Mononuclear cell (primary cell): ENCODE measurements around the gene UMODL1. TPM values are rescaled to one million over a fixed set of nuclear protein-coding genes. Genes with fewer than 3 reads are reported as not detected.

ENCODE experiments used
- H3K27me3 ChIP-seq: 2 replicates; pipeline ENCODE4 v1.6.0; 2011; ENCODE audit warnings: low read length, control low read depth; ENCODE audit not compliant: insufficient read depth
- H3K4me1 ChIP-seq: 2 replicates; pipeline ENCODE4 v1.5.1; 2011; ENCODE audit warnings: mild to moderate bottlenecking, low read length, control low read depth; ENCODE audit not compliant: insufficient read depth
- H3K4me3 ChIP-seq: 2 replicates; pipeline ENCODE4 v1.5.1; 2011; ENCODE audit warnings: mild to moderate bottlenecking, low read length, moderate library complexity
- H3K9me3 ChIP-seq: 2 replicates; pipeline ENCODE4 v1.5.1; 2011; ENCODE audit warnings: low read depth, mild to moderate bottlenecking, control low read depth, low read length
- total RNA-seq: library from RNA; depleted of rRNA; stranded (reverse); fragments of >200 nt; gene quantifications from one replicate; pipeline ENCODE4 v1.2.3, GENCODE V29; 2012

Gene UMODL1
- total RNA-seq, 1 donor: under 0.01 TPM

GRCh38 chr21:42036313-42036712, 34.8 kb upstream of the UMODL1 start:
- Histone ChIP-seq H3K9me3 (no peaks in the 10 kb centered on the region), H3K27me3 (no peaks in the 10 kb centered on the region), H3K4me3 (no peak overlapping the region), H3K4me1 (no peaks in the 10 kb centered on the region)

GRCh38 chr21:42037516-42037915, 33.6 kb upstream of the UMODL1 start:
- Histone ChIP-seq H3K27me3 (no peaks in the 10 kb centered on the region), H3K9me3 (no peaks in the 10 kb centered on the region), H3K4me3 (no peak overlapping the region), H3K4me1 (no peaks in the 10 kb centered on the region)

GRCh38 chr21:42037943-42038342, 33.2 kb upstream of the UMODL1 start:
- no peak overlapping the region for H3K4me3 ChIP-seq
- no peaks in the 10 kb centered on the region for H3K27me3 ChIP-seq
- H3K4me1 ChIP-seq: no peaks in the 10 kb centered on the region
- no peaks in the 10 kb centered on the region for H3K9me3 ChIP-seq

GRCh38 chr21:42038393-42038792, 32.7 kb upstream of the UMODL1 start:
- H3K27me3 ChIP-seq: no peaks in the 10 kb centered on the region
- no peaks in the 10 kb centered on the region for H3K9me3 ChIP-seq
- no peak overlapping the region for H3K4me3 ChIP-seq
- no peaks in the 10 kb centered on the region for H3K4me1 ChIP-seq

- Histone ChIP-seq H3K4me1 (no peaks in the 10 kb centered on the region), H3K4me3 (no peak overlapping the region), H3K9me3 (no peaks in the 10 kb centered on the region), H3K27me3 (no peaks in the 10 kb centered on the region)
Measured at GRCh38 chr21:42038826-42039425, 32.2 kb upstream of the UMODL1 start.

- Histone ChIP-seq H3K9me3 (no peaks in the 10 kb centered on the region), H3K4me1 (no peaks in the 10 kb centered on the region), H3K4me3 (no peak overlapping the region), H3K27me3 (no peaks in the 10 kb centered on the region)
Measured at GRCh38 chr21:42039470-42039901, 31.6 kb upstream of the UMODL1 start.

GRCh38 chr21:42039911-42040351, 31.2 kb upstream of the UMODL1 start:
- no peaks in the 10 kb centered on the region for H3K4me1 ChIP-seq
- no peaks in the 10 kb centered on the region for H3K9me3 ChIP-seq
- no peaks in the 10 kb centered on the region for H3K27me3 ChIP-seq
- H3K4me3 ChIP-seq: no peak overlapping the region

- Histone ChIP-seq H3K9me3 (no peaks in the 10 kb centered on the region), H3K27me3 (no peaks in the 10 kb centered on the region), H3K4me3 (no peak overlapping the region), H3K4me1 (no peaks in the 10 kb centered on the region)
Measured at GRCh38 chr21:42040411-42041180, 30.5 kb upstream of the UMODL1 start.

GRCh38 chr21:42041246-42041645, 29.9 kb upstream of the UMODL1 start:
- Histone ChIP-seq H3K4me3 (no peak overlapping the region), H3K4me1 (no peaks in the 10 kb centered on the region), H3K9me3 (no peaks in the 10 kb centered on the region), H3K27me3 (no peaks in the 10 kb centered on the region)

GRCh38 chr21:42041711-42042110, 29.4 kb upstream of the UMODL1 start:
- Histone ChIP-seq H3K27me3 (no peaks in the 10 kb centered on the region), H3K4me1 (no peaks in the 10 kb centered on the region), H3K4me3 (no peak overlapping the region), H3K9me3 (no peaks in the 10 kb centered on the region)

GRCh38 chr21:42042651-42043050, 28.5 kb upstream of the UMODL1 start:
- no peaks in the 10 kb centered on the region for H3K4me1 ChIP-seq
- no peaks in the 10 kb centered on the region for H3K27me3 ChIP-seq
- H3K4me3 ChIP-seq: no peak overlapping the region
- no peaks in the 10 kb centered on the region for H3K9me3 ChIP-seq

GRCh38 chr21:42043201-42043895, 27.8 kb upstream of the UMODL1 start:
- Histone ChIP-seq H3K4me3 (no peak overlapping the region), H3K4me1 (no peaks in the 10 kb centered on the region), H3K9me3 (no peaks in the 10 kb centered on the region), H3K27me3 (no peaks in the 10 kb centered on the region)

- Histone ChIP-seq H3K9me3 (no peaks in the 10 kb centered on the region), H3K27me3 (no peaks in the 10 kb centered on the region), H3K4me1 (no peaks in the 10 kb centered on the region), H3K4me3 (no peak overlapping the region)
Measured at GRCh38 chr21:42043961-42044360, 27.2 kb upstream of the UMODL1 start.

GRCh38 chr21:42044871-42045495, 26.1 kb upstream of the UMODL1 start:
- Histone ChIP-seq H3K9me3 (no peaks in the 10 kb centered on the region), H3K4me1 (no peaks in the 10 kb centered on the region), H3K4me3 (no peak overlapping the region), H3K27me3 (no peaks in the 10 kb centered on the region)
